H1 (cell line): ENCODE data around the gene CYP2E1.
"Not testable (repeated sequence)": the region's sequence is repeated elsewhere in the genome, so short reads cannot be mapped to it uniquely, and the experiment has no call there.

Experiments
- BACH1 ChIP-seq: IDR thresholded peaks from 2 replicates; pipeline ENCODE4 v1.6.1; 2012; ENCODE audit warnings: low read length, improper control_type of control experiment
- CEBPB ChIP-seq: IDR thresholded peaks from 2 replicates; pipeline ENCODE4 v1.6.1; 2012; ENCODE audit warnings: low read depth, low read length
- CREB1 ChIP-seq: IDR thresholded peaks from 2 replicates; pipeline ENCODE4 v1.6.1; 2012; ENCODE audit warnings: inconsistent platforms
- CTCF ChIP-seq, 3 experiments: IDR thresholded peaks; 1 replicate in 2 of 3; 2 replicates in 1 of 3; pipeline versions ENCODE4 v1.5.1 to v1.6.1; 2011; ENCODE audit warnings: low read length in 3 of 3, mild to moderate bottlenecking in 3 of 3, inconsistent platforms in 2 of 3, low read depth in 1 of 3, moderate library complexity in 1 of 3; ENCODE audit not compliant: insufficient read depth in 1 of 3; ENCODE audit errors: control extremely low read depth in 1 of 3
- EP300 ChIP-seq, 2 experiments: IDR thresholded peaks; 1 replicate in 1 of 2; 2 replicates in 1 of 2; pipeline ENCODE4 v1.6.1; 2011 to 2012; ENCODE audit warnings: low read depth in 2 of 2, low read length in 2 of 2, mild to moderate bottlenecking in 2 of 2, borderline replicate concordance in 1 of 2, inconsistent platforms in 1 of 2, moderate library complexity in 1 of 2
- JUN ChIP-seq: IDR thresholded peaks from 2 replicates; pipeline ENCODE4 v1.6.1; 2011; ENCODE audit warnings: low read depth, mild to moderate bottlenecking, improper control_type of control experiment, low read length
- JUND ChIP-seq: IDR thresholded peaks from 2 replicates; pipeline ENCODE4 v1.6.1; 2011; ENCODE audit warnings: mild to moderate bottlenecking, improper control_type of control experiment, low read length
- POLR2AphosphoS5 ChIP-seq: IDR thresholded peaks from 2 replicates; pipeline ENCODE4 v1.6.1; 2011; ENCODE audit warnings: low read depth, low read length
- SP2 ChIP-seq: IDR thresholded peaks from 2 replicates; pipeline ENCODE4 v1.6.1; 2012; ENCODE audit warnings: mild to moderate bottlenecking, low read length, inconsistent platforms
- SRF ChIP-seq: IDR thresholded peaks from 2 replicates; pipeline ENCODE4 v1.6.1; 2011; ENCODE audit warnings: mild to moderate bottlenecking, low read depth, low read length, moderate library complexity
- TAF1 ChIP-seq: IDR thresholded peaks from 2 replicates; pipeline ENCODE4 v1.6.1; 2011; ENCODE audit warnings: mild to moderate bottlenecking, low read depth, low read length
- TCF12 ChIP-seq: IDR thresholded peaks from 2 replicates; pipeline ENCODE4 v1.6.1; 2011; ENCODE audit warnings: low read depth, mild to moderate bottlenecking, low read length
- YY1 ChIP-seq: IDR thresholded peaks from 2 replicates; pipeline ENCODE4 v1.6.1; 2011; ENCODE audit warnings: low read depth, mild to moderate bottlenecking, low read length

- TF ChIP-seq SP2; EP300 (IDR thresholded peaks at IDR 0.05; ENCODE audit: borderline replicate concordance in 1 of 2, low read depth in 2 of 2, low read length in 2 of 2); JUND; CREB1; CTCF (IDR thresholded peaks at IDR 0.05; ENCODE audit: control extremely low read depth in 1 of 3, insufficient read depth in 1 of 3, low read depth in 1 of 3, low read length in 3 of 3); TAF1; JUN; BACH1; TCF12; SRF; POLR2AphosphoS5; YY1; CEBPB: not testable (repeated sequence)
Measured at GRCh38 chr10:133541441-133541975, 14.3 kb downstream of the CYP2E1 start.
